Right lobe of liver (tissue), 4 donors: ENCODE results near the gene RAPGEFL1.

Source experiments
- POLR2A ChIP-seq: fragments of 450-650 bp; IDR thresholded peaks from one replicate; pipeline ENCODE4 v1.6.1; 2017; ENCODE audit warnings: antibody characterized with exemption, mild to moderate bottlenecking
- TF ChIP-seq, protein P1 (sequence below), 4 donors: fragments of 200-600 bp in 3 of 4; fragments of 450-650 bp in 1 of 4; IDR thresholded peaks; one replicate each; pipeline versions ENCODE4 v1.5.1 to v1.8.0; 2016 to 2022; ENCODE audit warnings: antibody characterized with exemption in 4 of 4, mild to moderate bottlenecking in 2 of 4
- donor health status: DM: no; HTN: no; CAD: no.
- donor health status: DM: no; HTN: no; CAD: no.
- donor health status: DM: no; HTN: yes; CAD: no.

DNA sequence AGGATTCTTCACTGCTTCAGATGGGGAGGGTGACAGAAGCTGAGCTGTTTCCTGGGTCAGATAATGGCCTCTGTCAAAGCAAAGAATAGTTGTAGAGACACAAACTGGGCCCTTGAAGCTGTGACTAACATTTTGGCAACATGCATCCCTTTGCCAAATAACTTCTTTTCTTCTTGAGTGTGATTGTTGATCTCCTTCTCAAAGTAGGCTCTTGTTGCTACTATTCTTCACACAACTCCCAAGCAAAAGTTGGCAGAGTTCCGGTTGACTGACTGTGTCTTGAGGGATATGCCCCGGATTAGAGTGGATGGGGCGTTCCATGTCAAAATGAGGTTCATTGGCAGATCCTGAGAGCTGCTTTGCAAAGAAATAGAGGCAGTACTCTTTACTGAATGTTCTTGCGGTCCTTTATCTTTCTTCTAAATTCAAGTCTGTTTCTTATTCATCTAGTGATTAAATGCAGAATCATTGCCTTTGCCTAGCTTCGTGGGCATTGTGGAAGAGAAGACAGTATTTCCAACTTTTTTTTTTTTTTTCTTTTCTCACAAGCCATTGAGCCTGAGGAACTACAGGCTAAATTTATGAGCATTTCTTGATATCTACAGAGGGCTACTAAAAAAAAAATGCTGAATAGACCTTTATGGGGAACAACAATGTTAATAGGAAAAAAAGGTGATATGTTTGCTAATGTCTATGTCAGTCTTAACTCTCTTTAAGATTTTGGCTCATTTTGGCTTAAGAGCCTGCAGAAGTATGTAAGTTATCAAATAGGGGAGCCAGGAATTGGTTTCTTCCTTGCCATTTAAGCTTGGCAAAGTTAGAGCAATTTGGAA, 47.7 kb downstream of the RAPGEFL1 start:
- TF ChIP-seq, protein P1, sequence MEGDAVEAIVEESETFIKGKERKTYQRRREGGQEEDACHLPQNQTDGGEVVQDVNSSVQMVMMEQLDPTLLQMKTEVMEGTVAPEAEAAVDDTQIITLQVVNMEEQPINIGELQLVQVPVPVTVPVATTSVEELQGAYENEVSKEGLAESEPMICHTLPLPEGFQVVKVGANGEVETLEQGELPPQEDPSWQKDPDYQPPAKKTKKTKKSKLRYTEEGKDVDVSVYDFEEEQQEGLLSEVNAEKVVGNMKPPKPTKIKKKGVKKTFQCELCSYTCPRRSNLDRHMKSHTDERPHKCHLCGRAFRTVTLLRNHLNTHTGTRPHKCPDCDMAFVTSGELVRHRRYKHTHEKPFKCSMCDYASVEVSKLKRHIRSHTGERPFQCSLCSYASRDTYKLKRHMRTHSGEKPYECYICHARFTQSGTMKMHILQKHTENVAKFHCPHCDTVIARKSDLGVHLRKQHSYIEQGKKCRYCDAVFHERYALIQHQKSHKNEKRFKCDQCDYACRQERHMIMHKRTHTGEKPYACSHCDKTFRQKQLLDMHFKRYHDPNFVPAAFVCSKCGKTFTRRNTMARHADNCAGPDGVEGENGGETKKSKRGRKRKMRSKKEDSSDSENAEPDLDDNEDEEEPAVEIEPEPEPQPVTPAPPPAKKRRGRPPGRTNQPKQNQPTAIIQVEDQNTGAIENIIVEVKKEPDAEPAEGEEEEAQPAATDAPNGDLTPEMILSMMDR (IDR thresholded peaks at IDR 0.05) = no peak
- no peak for TF ChIP-seq POLR2A
